ENCODE results near the gene C1QTNF6. TPM values are rescaled to one million over a fixed set of nuclear protein-coding genes. Genes with fewer than 3 reads are reported as not detected.

The C1QTNF6 gene
- polyA plus RNA-seq, 1 donor (not counting 4 experiments of a cell fraction or from before 2014, with no cell fraction given): 17.1 TPM

- Histone ChIP-seq H3K4me2 (ENCODE audit: control insufficient read depth, extremely low read depth, insufficient read depth, low read depth, low read length) (no peak overlapping the region), H3K9ac (ENCODE audit: control insufficient read depth, extremely low read depth, insufficient read depth, low read length) (no peak overlapping the region), H3K36me3 (ENCODE audit: control insufficient read depth in 2 of 2, extremely low read depth in 1 of 2, insufficient read depth in 2 of 2, low read length in 2 of 2) (peaks cover 0 to 4% of the 10 kb centered on the region in 2 experiments), H3K9me1 (ENCODE audit: control insufficient read depth, extremely low read depth, insufficient read depth, low read length) (no peaks in the 10 kb centered on the region), H3K4me3 (ENCODE audit: control insufficient read depth in 2 of 3, extremely low read depth in 1 of 3, insufficient read depth in 2 of 3, low read depth in 1 of 3, low read length in 3 of 3) (no peak overlapping the region), H3K79me2 (ENCODE audit: control insufficient read depth, insufficient read depth, low read length) (no peaks in the 10 kb centered on the region), H3K9me3 (ENCODE audit: control insufficient read depth, low read depth, low read length) (no peaks in the 10 kb centered on the region), H3K27me3 (ENCODE audit: control insufficient read depth, extremely low read depth, insufficient read depth, low read length) (no peaks in the 10 kb centered on the region), H3K4me1 (ENCODE audit: control insufficient read depth, extremely low read depth, insufficient read depth, low read length) (no peaks in the 10 kb centered on the region), H3K27ac (ENCODE audit: control insufficient read depth, insufficient read depth, low read length) (no peak overlapping the region), H4K20me1 (ENCODE audit: control insufficient read depth, extremely low read depth, insufficient read depth, low read length) (no peaks in the 10 kb centered on the region), H2AFZ (ENCODE audit: control insufficient read depth, low read length) (no peak overlapping the region)
- DNase-seq (ENCODE audit: low read depth, low spot score): no peak
- no peak for FAIRE-seq
- TF ChIP-seq CTCF (optimal IDR thresholded peaks at IDR 0.05 in 1 of 3, IDR thresholded peaks at IDR 0.05 in 1 of 3, conservative IDR thresholded peaks at IDR 0.05 in 1 of 3; ENCODE audit: extremely low read depth in 1 of 3, insufficient read depth in 2 of 3, low read length in 3 of 3) (no peak), EZH2 (IDR thresholded peaks at IDR 0.05; ENCODE audit: low read length) (no peak)
- dilution Hi-C loops (cut with MboI; ENCODE audit: extremely low pct_ligation_motif_present, low sequenced_read_pairs): no loop called here
Measured at GRCh38 chr22:37219533-37219932, 31.5 kb upstream of the C1QTNF6 start.

GRCh38 chr22:37218771-37219411, 30.8 kb upstream of the C1QTNF6 start:
- dilution Hi-C loops (cut with MboI; ENCODE audit: extremely low pct_ligation_motif_present, low sequenced_read_pairs): no loop called here
- Histone ChIP-seq H4K20me1 (ENCODE audit: control insufficient read depth, extremely low read depth, insufficient read depth, low read length) (no peaks in the 10 kb centered on the region), H3K79me2 (ENCODE audit: control insufficient read depth, insufficient read depth, low read length) (no peaks in the 10 kb centered on the region), H3K4me3 (ENCODE audit: control insufficient read depth in 2 of 3, extremely low read depth in 1 of 3, insufficient read depth in 2 of 3, low read depth in 1 of 3, low read length in 3 of 3) (no peak overlapping the region), H2AFZ (ENCODE audit: control insufficient read depth, low read length) (no peak overlapping the region), H3K27me3 (ENCODE audit: control insufficient read depth, extremely low read depth, insufficient read depth, low read length) (peaks cover 2% of the 10 kb centered on the region), H3K9me3 (ENCODE audit: control insufficient read depth, low read depth, low read length) (no peaks in the 10 kb centered on the region), H3K9me1 (ENCODE audit: control insufficient read depth, extremely low read depth, insufficient read depth, low read length) (no peaks in the 10 kb centered on the region), H3K9ac (ENCODE audit: control insufficient read depth, extremely low read depth, insufficient read depth, low read length) (no peak overlapping the region), H3K36me3 (ENCODE audit: control insufficient read depth in 2 of 2, extremely low read depth in 1 of 2, insufficient read depth in 2 of 2, low read length in 2 of 2) (peaks cover 0 to 2% of the 10 kb centered on the region in 2 experiments), H3K27ac (ENCODE audit: control insufficient read depth, insufficient read depth, low read length) (no peak overlapping the region), H3K4me2 (ENCODE audit: control insufficient read depth, extremely low read depth, insufficient read depth, low read depth, low read length) (no peak overlapping the region), H3K4me1 (ENCODE audit: control insufficient read depth, extremely low read depth, insufficient read depth, low read length) (no peaks in the 10 kb centered on the region)
- no peak for DNase-seq (ENCODE audit: low read depth, low spot score)
- FAIRE-seq: no peak
- TF ChIP-seq CTCF (optimal IDR thresholded peaks at IDR 0.05 in 1 of 3, IDR thresholded peaks at IDR 0.05 in 1 of 3, conservative IDR thresholded peaks at IDR 0.05 in 1 of 3; ENCODE audit: extremely low read depth in 1 of 3, insufficient read depth in 2 of 3, low read length in 3 of 3): no peak
- no peak for TF ChIP-seq EZH2 (IDR thresholded peaks at IDR 0.05; ENCODE audit: low read length)

All from keratinocyte (primary cell).